Measurements from ENCODE around the gene CXCL12.

CXCL12 gene

GRCh38 chr10:44335330-44336021, 49.4 kb downstream of the CXCL12 start:
- DNase-seq (ENCODE audit: low read depth in 2 of 2) = no peak

GRCh38 chr10:44334621-44335184, 50.2 kb downstream of the CXCL12 start:
- DNase-seq (ENCODE audit: low read depth in 2 of 2) = no peak

GRCh38 chr10:44334091-44334490, 50.8 kb downstream of the CXCL12 start:
- DNase-seq (ENCODE audit: low read depth in 2 of 2) = no peak

GRCh38 chr10:44333511-44333910, 51.4 kb downstream of the CXCL12 start:
- no peak for DNase-seq (ENCODE audit: low read depth in 2 of 2)

GRCh38 chr10:44332465-44332864, 52.4 kb downstream of the CXCL12 start:
- DNase-seq (ENCODE audit: low read depth in 2 of 2) = no peak

- DNase-seq (ENCODE audit: low read depth in 2 of 2) = no peak
Measured at GRCh38 chr10:44330431-44330830, 54.5 kb downstream of the CXCL12 start.

GRCh38 chr10:44327461-44327860, 57.4 kb downstream of the CXCL12 start:
- DNase-seq (ENCODE audit: low read depth in 2 of 2) = no peak

Measured in stimulated activated CD4-positive, alpha-beta T cell treated with anti-CD3 and anti-CD28 coated beads, Interleukin-15, amount 100 ng/mL, for 48 hours (primary cell).